ENCODE data around the gene TEX52. TPM values are rescaled to one million over a fixed set of nuclear protein-coding genes. Genes with fewer than 3 reads are reported as not detected.

The TEX52 gene
- total RNA-seq, 4 donors from 2014 or later: not detected

DNA sequence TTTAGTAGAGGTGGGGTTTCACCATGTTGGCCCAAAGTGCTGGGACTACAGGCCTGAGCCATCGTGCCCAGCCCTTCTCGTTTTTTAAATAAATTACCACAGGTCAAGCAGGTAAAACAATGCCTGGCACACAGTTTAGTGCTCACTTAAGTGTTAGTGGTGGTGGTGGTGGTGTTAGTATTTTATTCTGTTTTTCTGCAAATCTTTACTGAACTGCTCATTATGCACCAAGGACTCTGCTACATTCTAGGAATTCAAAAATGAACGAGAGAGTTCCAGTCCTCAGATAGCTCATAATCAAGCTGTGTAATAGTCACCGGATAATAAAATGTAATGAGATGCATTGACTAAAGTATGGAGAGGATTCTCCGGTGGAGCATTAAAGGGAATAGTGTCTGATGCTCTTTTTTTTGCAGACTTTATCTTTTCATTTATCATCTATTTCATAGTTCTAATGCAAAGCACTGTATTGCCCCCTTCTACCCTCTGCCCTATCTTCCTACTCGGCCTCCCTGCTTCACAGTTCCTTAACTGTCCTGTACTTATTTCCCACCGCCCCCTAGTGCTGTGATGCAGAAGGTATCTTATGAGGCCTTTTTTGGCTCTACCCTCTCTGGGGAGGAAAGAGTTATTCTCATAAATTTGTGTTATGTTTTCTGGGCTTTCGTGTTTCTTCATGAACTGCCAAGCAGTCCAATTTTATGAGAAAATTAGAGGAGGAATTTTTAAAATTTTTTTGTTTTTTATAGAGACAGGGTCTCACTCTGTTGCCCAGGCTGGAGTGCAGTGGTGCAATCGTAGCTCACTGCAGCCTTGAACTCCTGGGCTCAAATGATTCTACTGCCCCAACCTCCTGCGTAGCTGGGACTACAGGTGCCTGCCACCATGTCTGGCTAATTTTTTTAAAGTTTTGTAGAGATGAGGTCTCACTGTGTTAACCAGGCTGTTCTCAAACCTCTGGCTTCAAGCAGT is 43.3 kb downstream of the TEX52 start:
- no peak for TF ChIP-seq CTCF (IDR thresholded peaks at IDR 0.05; ENCODE audit: low read depth)

DNA sequence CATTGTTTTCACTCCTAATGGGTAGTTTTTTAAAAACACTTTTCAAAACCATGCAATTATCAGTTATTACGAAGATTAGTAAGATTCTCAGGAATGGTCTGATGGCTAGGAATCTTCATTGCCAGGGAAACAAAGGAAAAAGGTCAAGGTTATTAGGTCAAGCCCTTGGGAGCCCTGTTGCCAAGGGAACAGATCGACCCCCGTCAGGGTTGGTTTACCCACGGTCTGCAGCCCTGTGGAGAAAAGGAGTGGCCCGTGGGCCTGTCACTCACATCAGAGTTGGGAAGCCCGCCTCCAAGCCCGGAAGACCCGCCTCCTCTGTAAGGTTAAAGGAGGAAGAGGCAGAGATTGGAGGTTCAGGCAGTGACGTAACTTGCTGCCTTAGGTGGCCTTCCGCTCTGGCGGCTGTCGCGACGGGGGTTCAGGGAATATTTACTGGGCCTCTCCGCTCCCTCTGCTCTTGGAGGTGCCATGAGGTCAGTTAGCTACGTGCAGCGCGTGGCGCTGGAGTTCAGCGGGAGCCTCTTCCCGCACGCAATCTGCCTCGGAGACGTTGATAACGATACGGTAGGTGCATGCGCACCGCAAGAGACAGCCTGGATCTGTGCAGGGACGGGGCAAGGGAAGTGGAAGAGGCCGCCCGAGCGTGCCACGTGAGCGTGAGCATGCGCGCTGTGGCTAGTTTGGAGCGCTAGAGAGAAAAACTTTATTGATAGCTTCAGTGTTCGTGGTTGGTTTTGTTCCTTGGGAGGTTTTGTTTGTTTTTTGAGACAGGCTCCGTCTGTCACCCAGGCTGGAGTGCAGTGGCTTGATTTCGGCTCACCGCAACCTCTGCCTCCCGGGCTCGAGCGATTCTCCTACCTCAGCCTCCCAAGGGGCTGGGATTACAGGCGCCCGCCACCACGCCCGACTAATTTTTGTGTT is 44.3 kb downstream of the TEX52 start, which contains the start of gene ITFG2:
TSS of gene ITFG2 (plus strand) at position 379 of the 924 bp plus-strand sequence. CDS start at position 472, 93 bp downstream.
- TF ChIP-seq CTCF (IDR thresholded peaks at IDR 0.05; ENCODE audit: low read depth): no peak

DNA sequence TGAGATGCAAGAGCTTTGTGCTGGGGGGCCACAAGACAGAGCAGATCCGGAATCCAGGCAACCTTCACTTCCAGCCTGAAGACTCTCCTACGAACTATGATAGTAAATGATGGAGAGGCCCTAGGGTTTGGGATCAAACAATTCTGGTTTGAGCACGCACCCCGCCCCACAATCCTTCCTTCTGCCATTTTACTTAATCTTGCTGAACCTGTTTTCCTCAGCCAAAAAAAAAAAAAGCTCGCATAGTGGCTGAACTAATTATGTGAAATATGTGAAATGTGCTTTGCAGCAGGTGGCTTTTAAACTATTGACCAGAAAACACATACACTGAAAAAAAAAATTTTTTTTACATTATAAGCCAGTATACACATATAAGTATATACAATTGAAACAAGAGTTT is 45.0 kb downstream of the TEX52 start:
- TF ChIP-seq CTCF (IDR thresholded peaks at IDR 0.05; ENCODE audit: low read depth): no peak

DNA sequence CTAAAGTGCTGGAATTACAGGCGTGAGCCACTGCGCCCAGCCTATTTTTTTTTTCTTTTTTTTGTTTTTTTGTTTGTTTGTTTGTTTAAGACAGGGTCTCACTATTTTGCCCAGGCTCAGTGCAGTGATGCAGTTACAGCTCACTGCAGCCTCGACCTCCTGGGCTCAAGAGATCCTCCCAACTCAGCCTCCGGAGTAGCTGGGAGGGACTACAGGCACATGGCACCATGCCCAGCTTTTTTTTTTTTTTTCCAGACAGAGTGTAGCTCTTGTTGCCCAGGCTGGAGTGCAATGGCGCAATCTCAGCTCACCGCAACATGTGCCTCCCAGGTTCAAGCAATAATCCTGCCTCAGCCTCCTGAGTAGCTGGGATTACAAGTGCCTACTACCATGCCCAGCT is 50.1 kb downstream of the TEX52 start:
- TF ChIP-seq CTCF (IDR thresholded peaks at IDR 0.05; ENCODE audit: low read depth): no peak

DNA sequence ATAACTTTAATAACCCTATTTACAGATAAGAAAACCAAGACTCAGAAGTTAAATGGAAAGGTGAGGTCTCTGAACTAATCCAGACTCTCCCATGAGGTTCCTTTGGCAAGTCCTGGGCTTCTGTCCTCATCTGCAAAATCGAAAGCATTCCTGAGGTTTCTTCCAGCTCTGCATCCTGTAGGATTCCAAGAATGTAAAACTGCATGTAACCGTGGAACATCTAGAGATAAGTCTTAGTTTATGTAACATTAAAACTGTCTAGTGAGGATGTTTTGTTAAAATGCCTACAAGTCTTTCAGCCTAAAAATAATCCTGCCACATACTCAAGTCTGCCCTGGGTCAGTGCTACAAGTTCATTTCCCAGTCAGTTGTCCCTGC is 51.7 kb downstream of the TEX52 start:
- no peak for TF ChIP-seq CTCF (IDR thresholded peaks at IDR 0.05; ENCODE audit: low read depth)

- no peak for TF ChIP-seq CTCF (IDR thresholded peaks at IDR 0.05; ENCODE audit: low read depth)
Observed at GRCh38 chr12:2804393-2805142, 52.3 kb downstream of the TEX52 start.
